GM18508 (cell line): ENCODE data around the gene PLXDC2.

Experiments used
- ATAC-seq: cut with Tn5 transposase; IDR thresholded peaks from one replicate; pipeline ENCODE4 v1.9.1; 2021; ENCODE audit warnings: moderate number of reproducible peaks; ENCODE audit not compliant: insufficient read depth, unreplicated experiment

Gene PLXDC2

GRCh38 chr10:20299034-20299736, 483.0 kb downstream of the PLXDC2 start:
- no peak for ATAC-seq

DNA sequence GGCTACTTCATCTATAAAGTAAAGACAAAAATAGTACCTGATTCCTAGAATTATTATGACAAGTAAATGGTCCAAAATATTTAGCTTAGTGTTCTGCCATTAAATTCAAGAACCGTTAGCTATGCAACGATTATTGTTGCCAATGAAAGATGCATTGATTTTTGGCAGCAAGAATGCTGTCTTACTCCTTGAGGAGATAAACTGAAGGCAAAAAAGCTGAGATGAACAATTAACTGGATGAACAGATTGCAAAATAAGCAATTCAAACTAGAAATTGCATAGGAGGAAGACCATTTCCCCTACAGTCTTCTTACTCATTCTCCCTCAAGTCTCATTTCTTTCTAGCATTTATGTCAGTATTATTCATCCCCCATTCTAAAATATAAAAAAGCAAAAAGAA, 484.5 kb downstream of the PLXDC2 start:
- ATAC-seq: no peak

DNA sequence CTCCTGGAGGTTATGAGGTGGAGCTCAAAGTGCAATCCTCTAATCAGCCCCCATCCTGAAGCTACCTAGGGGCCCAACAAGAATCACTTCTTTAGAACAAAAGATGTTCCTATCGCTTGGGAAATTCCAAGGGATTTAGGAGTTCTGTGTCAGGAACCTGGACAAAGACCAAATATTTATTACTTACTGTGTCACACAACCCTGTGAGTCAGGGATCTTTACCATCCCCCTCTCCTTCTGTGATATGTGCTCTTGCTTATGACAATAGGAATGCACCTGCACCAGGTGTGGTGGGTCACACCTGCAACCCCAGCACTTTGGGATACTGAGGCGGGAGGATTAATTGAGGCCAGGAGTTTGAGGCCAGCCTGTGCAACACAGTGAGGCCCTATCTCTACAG, 485.8 kb downstream of the PLXDC2 start:
- no peak for ATAC-seq

DNA sequence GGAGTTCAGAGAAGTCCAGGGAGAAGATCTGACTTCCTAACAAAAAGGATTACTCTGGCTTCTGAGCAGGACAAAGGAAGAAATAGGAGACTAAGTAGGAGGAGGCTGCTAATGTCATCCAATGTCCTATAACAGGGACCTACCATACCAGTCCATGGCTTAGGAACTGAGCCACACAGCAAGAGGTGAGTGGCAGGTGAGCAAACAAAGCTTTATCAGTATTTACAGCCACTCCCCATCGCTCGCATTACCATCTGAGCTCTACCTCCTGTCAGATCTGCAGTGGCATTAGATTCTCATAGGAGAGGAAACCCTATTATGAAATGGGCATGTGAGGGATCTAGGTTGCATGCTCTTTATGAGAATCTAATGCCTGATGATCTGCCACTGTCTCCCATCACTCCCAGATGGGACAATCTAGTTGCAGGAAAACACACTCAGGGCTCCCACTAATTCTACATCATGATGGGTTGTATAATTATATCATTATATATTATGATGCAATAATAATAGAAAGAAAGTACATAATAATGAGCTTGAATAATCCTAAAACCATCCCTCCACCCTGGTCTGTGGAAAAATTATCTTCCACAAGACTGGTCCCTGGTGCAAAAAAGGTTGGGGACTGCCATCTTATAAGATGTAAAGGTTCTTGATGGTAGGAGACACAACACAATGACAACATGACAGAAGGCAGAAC, 487.4 kb downstream of the PLXDC2 start:
- ATAC-seq: no peak

GRCh38 chr10:20313665-20314064, 497.4 kb downstream of the PLXDC2 start:
- ATAC-seq: no peak

DNA sequence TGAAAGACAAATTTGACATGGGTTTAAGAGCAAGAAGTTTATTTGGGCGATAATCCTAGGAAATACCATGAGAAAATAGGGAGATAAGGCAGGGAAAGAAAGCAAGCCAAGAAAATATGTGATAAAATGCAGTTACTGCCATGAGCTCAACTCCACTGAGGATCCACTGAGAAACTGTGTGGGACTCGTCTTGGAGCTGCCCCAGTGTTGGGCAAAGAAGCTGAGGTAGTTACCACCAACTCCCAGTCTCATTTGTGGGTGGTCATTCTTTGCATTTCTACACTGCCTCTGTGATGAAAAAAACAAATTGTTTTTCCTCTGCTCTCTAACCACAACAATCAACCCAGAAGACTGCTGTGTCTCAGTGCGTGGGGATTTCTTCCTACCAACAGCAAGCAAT, 498.2 kb downstream of the PLXDC2 start:
- no peak for ATAC-seq

DNA sequence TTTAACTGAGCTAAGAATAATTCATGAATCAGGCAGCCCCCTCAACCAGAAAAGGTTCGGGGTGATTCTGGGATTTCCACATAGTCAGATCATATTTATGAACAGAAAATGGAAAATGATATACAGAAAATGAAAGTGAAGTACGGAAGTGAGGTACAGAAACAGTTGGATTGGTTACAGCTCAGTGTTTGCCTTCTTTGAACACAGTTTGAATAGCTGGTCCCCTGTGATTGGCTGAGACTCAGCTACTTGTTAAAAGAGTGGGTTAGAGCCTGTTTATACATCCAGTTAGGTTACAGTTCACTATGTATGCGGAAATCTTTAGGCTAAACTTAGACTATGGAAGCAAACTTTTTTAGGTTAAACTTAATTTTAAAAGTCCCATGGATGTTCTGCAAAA, 511.7 kb downstream of the PLXDC2 start:
- no peak for ATAC-seq

- ATAC-seq: no peak
Observed at GRCh38 chr10:20330246-20330645, 514.0 kb downstream of the PLXDC2 start.

GRCh38 chr10:20334559-20334958, 518.3 kb downstream of the PLXDC2 start:
- no peak for ATAC-seq
